Heart left ventricle (tissue), 13 donors: ENCODE data around the gene SEMA5B.

Experiments used
- CTCF ChIP-seq, 12 donors: fragments of 200-600 bp; sonication (generic) in 4 of 12; IDR thresholded peaks; one replicate each; pipeline versions ENCODE4 v1.5.0 to v1.8.0; 2018 to 2022; ENCODE audit warnings: antibody characterized with exemption in 12 of 12, mild to moderate bottlenecking in 5 of 12
- POLR2A ChIP-seq, 2 donors: fragments of 450-650 bp; IDR thresholded peaks; one replicate each; pipeline ENCODE4 v1.6.1; 2017; ENCODE audit warnings: antibody characterized with exemption in 2 of 2, mild to moderate bottlenecking in 2 of 2, moderate library complexity in 2 of 2
- donor health status: ischemic (EF 13 %, LVEDD 7.1; RV severe dilation, severe dysfunction).
- donor health status: DM: no; HTN: yes; CAD: no.
- donor health status: DM: no; HTN: no; CAD: no.
- donor health status: ischemic (EF 25% LVEDD 6.9; RV normal size, moderate dysfunction).
- donor health status: ischemic (EF 25% LVEDD 5.7; RV mildly dilated, moderate dysfunction).
- donor health status: ischemic (EF 35%, LVEDD 5.7; RV mildly dilated, moderate dysfunction).
- donor health status: nonischemic (EF 11% LVEDD 7.7; RV severe dilation, severe dysfunction).
- donor health status: DM: yes; HTN: yes; CAD: no.
- donor health status: PGD.
- donor health status: ischemic (EF 29% LVEDD 5.4; RV normal size, mild dysfunction).
- donor health status: nonischemic (EF 23%, LVEDD 6.1; RV moderate dilation, normal function).

- TF ChIP-seq CTCF (IDR thresholded peaks at IDR 0.05) = no peak
- no peak for TF ChIP-seq POLR2A (IDR thresholded peaks at IDR 0.05)
These were observed 105.5 kb downstream of the SEMA5B start for GRCh38 chr3:122921791-122922651.
